Measurements from ENCODE around the gene GC. TPM values are rescaled to one million over a fixed set of nuclear protein-coding genes. Genes with fewer than 3 reads are reported as not detected.

GC gene
- total RNA-seq, 2 donors from 2014 or later, result not detected

DNA sequence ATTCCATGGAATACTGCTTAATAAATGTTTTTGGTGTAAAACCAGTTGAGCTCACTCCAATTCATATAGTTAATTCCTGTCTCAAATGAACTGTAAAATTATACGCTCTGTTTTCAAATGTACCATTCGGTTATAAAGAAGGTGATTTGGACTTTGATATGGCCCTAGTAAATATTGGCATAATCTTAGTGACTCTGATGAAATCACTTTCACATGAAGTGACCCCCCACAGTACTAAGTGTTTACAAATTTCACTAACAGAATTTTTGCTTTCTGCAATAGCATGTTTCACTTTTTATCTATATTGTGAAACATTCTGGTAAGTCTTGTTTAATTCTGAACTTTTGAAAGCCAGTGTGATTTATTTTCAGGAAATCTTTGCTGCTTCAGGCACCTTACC is 10.9 kb downstream of the GC start:
- TF ChIP-seq, protein P1, sequence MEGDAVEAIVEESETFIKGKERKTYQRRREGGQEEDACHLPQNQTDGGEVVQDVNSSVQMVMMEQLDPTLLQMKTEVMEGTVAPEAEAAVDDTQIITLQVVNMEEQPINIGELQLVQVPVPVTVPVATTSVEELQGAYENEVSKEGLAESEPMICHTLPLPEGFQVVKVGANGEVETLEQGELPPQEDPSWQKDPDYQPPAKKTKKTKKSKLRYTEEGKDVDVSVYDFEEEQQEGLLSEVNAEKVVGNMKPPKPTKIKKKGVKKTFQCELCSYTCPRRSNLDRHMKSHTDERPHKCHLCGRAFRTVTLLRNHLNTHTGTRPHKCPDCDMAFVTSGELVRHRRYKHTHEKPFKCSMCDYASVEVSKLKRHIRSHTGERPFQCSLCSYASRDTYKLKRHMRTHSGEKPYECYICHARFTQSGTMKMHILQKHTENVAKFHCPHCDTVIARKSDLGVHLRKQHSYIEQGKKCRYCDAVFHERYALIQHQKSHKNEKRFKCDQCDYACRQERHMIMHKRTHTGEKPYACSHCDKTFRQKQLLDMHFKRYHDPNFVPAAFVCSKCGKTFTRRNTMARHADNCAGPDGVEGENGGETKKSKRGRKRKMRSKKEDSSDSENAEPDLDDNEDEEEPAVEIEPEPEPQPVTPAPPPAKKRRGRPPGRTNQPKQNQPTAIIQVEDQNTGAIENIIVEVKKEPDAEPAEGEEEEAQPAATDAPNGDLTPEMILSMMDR (IDR thresholded peaks at IDR 0.05), result no peak
- Histone ChIP-seq H3K4me1 (ENCODE audit: control insufficient read depth in 1 of 2, low read depth in 2 of 2) (no peaks in the 10 kb centered on the region), H3K27ac (no peak overlapping the region), H3K36me3 (no peaks in the 10 kb centered on the region), H3K4me3 (no peak overlapping the region), H3K27me3 (replicated peaks; ENCODE audit: insufficient read depth) (no peaks in the 10 kb centered on the region), H3K9me3 (no peaks in the 10 kb centered on the region)
- DNase-seq (ENCODE audit: low spot score) (no peak), ATAC-seq (ENCODE audit: insufficient number of reproducible peaks, low FRiP score, low read depth) (no peak)

DNA sequence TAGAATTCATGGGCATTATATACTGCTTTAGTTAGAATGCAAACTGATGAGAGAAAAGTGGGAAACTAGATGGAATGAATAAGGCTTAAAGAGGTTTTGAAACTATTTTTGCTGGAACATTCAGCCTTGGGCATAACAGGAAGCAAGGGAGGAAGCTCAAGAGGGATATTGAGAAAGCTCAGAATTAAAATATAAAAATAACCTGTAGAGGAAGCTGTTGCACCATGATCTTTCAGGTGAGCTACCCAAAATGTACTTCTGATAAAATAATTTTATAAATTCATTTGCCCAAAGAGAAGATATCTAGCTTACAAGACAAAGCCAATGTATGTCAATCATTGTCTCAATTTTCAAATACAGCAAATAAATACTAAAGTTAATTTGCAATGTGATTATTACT is 11.3 kb downstream of the GC start:
- H3K27me3 ChIP-seq (replicated peaks; ENCODE audit: insufficient read depth), result no peaks in the 10 kb centered on the region

DNA sequence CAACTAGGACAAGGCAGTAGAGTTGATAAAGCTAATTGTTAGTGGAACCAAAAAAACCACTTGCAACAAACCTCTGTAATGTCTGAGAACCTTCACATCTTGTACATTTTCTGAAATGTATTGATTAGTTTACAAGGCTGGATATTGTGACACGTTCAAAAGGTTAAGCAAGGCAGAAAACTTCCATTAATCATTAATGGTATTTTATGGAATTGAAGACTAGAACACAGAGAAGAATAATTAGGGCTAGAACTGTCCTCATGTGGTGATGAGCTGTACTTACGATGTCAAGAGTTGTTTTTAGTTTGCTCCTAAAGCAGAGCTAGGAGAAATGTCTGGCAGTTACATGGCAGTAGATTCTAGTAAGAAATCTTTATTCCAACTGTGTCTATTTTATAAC is 12.3 kb downstream of the GC start:
- Histone ChIP-seq H3K4me1 (ENCODE audit: control insufficient read depth in 1 of 2, low read depth in 2 of 2) (no peaks in the 10 kb centered on the region), H3K36me3 (no peaks in the 10 kb centered on the region), H3K4me3 (no peak overlapping the region), H3K9me3 (no peaks in the 10 kb centered on the region), H3K27me3 (replicated peaks; ENCODE audit: insufficient read depth) (no peaks in the 10 kb centered on the region), H3K27ac (no peak overlapping the region)
- TF ChIP-seq, protein P1 (IDR thresholded peaks at IDR 0.05), result no peak
- no peak for DNase-seq (ENCODE audit: low spot score)
- ATAC-seq (ENCODE audit: insufficient number of reproducible peaks, low FRiP score, low read depth), result no peak

More for the DNA sequence above, 11.3 kb downstream of the GC start:
- Histone ChIP-seq H3K36me3 (no peaks in the 10 kb centered on the region), H3K4me3 (no peak overlapping the region), H3K9me3 (no peaks in the 10 kb centered on the region), H3K27ac (no peak overlapping the region), H3K4me1 (ENCODE audit: control insufficient read depth in 1 of 2, low read depth in 2 of 2) (no peaks in the 10 kb centered on the region)
- ATAC-seq (ENCODE audit: insufficient number of reproducible peaks, low FRiP score, low read depth), result no peak
- no peak for DNase-seq (ENCODE audit: low spot score)
- TF ChIP-seq, protein P1 (IDR thresholded peaks at IDR 0.05), result no peak

DNA sequence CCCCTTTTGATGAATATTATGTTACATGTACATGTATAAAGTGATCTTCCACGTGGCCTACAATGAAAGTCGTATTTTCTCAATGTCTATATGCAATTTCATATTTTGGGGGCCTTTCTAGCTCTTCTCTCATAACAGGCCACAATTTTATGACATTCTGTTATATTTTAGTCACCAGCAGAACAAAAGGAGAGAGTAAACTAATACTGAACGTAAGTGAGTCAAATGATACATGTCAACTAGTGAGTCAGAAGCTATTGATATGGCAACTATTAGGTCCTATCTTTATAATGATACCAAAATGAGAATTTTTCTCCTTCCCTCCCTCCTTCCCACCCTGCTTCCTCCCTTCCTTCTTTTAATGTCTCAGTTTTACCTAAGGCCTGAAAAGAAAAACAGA is 14.4 kb downstream of the GC start:
- no peaks in the 10 kb centered on the region for H3K9me3 ChIP-seq
- no peaks in the 10 kb centered on the region for H3K27me3 ChIP-seq (replicated peaks; ENCODE audit: insufficient read depth)
- no peaks in the 10 kb centered on the region for H3K4me1 ChIP-seq (ENCODE audit: control insufficient read depth in 1 of 2, low read depth in 2 of 2)
- TF ChIP-seq, protein P1 (IDR thresholded peaks at IDR 0.05), result no peak
- no peak overlapping the region for H3K4me3 ChIP-seq
- no peaks in the 10 kb centered on the region for H3K36me3 ChIP-seq
- no peak overlapping the region for H3K27ac ChIP-seq
- no peak for DNase-seq (ENCODE audit: low spot score)
- ATAC-seq (ENCODE audit: insufficient number of reproducible peaks, low FRiP score, low read depth), result no peak

DNA sequence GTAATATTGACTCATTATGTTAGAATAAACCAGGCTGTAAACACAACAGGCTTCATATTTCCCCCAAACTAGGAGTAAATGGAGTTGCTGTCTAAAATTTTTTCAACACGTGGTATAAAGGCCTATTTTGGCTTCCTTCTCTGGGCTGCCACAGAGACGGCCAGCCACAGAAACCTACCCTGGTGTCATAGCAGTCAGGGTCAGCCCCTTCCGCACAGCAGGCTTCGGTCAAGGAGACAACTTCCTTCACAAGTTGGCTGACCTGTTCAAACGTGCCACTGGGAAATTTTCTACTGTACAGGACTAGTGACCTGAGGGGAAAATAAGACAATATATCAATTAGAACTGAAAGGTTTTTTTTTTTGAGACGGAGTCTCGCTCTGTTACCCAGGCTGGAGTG is 15.8 kb downstream of the GC start:
- TF ChIP-seq, protein P1 (IDR thresholded peaks at IDR 0.05), result no peak
- Histone ChIP-seq H3K4me1 (ENCODE audit: control insufficient read depth in 1 of 2, low read depth in 2 of 2) (no peaks in the 10 kb centered on the region), H3K4me3 (no peak overlapping the region), H3K9me3 (no peaks in the 10 kb centered on the region), H3K27me3 (replicated peaks; ENCODE audit: insufficient read depth) (no peaks in the 10 kb centered on the region), H3K27ac (no peak overlapping the region), H3K36me3 (no peaks in the 10 kb centered on the region)
- DNase-seq (ENCODE audit: low spot score) (no peak), ATAC-seq (ENCODE audit: insufficient number of reproducible peaks, low FRiP score, low read depth) (no peak)

All from thoracic aorta (tissue), 2 donors.